Measurements from ENCODE around the gene ONECUT1. TPM values are rescaled to one million over a fixed set of nuclear protein-coding genes. Genes with fewer than 3 reads are reported as not detected.

ONECUT1 gene
- total RNA-seq, 1 experiment from 2014 or later = 35.9 TPM

DNA sequence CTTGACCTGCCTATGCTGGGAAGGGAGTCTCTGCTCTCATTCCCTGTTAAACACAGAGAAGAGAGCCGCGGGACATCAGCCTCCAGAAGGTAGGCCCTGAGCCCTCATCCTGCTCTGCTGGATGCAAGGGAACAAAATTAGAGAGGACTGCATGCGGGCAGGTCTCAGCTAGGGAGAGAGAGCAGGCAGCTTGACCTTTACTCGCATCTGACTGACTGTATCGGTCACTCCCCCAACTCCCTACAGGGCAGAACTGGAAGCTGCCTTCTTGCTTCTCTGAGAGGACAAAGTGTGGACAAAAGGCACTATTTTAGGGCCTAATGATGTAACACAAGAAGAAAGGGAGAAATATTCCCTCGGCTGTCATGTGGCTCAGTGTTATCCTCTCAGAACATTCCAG lies 72.2 kb downstream of the ONECUT1 start (continued):
- TF ChIP-seq, protein P1, sequence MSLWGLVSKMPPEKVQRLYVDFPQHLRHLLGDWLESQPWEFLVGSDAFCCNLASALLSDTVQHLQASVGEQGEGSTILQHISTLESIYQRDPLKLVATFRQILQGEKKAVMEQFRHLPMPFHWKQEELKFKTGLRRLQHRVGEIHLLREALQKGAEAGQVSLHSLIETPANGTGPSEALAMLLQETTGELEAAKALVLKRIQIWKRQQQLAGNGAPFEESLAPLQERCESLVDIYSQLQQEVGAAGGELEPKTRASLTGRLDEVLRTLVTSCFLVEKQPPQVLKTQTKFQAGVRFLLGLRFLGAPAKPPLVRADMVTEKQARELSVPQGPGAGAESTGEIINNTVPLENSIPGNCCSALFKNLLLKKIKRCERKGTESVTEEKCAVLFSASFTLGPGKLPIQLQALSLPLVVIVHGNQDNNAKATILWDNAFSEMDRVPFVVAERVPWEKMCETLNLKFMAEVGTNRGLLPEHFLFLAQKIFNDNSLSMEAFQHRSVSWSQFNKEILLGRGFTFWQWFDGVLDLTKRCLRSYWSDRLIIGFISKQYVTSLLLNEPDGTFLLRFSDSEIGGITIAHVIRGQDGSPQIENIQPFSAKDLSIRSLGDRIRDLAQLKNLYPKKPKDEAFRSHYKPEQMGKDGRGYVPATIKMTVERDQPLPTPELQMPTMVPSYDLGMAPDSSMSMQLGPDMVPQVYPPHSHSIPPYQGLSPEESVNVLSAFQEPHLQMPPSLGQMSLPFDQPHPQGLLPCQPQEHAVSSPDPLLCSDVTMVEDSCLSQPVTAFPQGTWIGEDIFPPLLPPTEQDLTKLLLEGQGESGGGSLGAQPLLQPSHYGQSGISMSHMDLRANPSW (CRISPR knock-in tag; conservative IDR thresholded peaks at IDR 0.05; ENCODE audit: low read depth) = no peak

DNA sequence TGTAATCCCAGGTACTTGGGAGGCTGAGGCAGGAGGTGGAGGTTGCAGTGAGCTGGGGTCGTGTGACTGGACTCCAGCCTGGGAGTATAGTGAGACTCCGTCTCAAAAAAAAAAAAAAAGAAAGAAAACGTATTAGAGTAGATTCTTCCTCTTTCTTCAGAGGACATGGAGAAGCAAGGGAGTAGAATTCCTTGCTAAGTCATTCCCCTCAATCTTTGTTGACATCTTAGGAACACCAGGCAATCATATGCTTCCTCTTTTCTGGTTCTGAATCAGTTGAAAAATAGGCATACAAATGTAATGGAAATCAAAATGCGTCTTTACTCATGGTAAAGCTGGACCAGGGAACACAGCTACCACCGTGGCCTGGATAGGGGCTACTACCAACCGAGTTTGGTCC lies 72.7 kb downstream of the ONECUT1 start:
- Mint-ChIP-seq H3K4me1 (peaks cover 8% of the 10 kb centered on the region), H3K4me3 (no peak overlapping the region), H3K27me3 (ENCODE audit: low read depth) (no peaks in the 10 kb centered on the region; the same call in 1 of the 2 replicates), H3K27ac (no peak overlapping the region), H3K36me3 (no peaks in the 10 kb centered on the region), H3K9me3 (no peaks in the 10 kb centered on the region)
- ChIA-PET CTCF (interaction anchor here (0.8 to 1.0 kb wide), 3 partner anchors 18 to 500 kb away, joined by 3 to 8 read pairs (median 3); no protein-coding TSS in a partner anchor), POLR2A (no interaction called here)
- no peak for TF ChIP-seq RORB (CRISPR knock-in tag; IDR thresholded peaks at IDR 0.05)
- no peak for TF ChIP-seq PRRX2 (CRISPR knock-in tag; IDR thresholded peaks at IDR 0.05)
- no peak for TF ChIP-seq GRHL2 (CRISPR knock-in tag; IDR thresholded peaks at IDR 0.05; ENCODE audit: insufficient replicate concordance, severe bottlenecking)
- TF ChIP-seq ZNF671 (CRISPR knock-in tag; IDR thresholded peaks at IDR 0.05) = no peak
- no peak for TF ChIP-seq CBFB (CRISPR knock-in tag; IDR thresholded peaks at IDR 0.05; ENCODE audit: low read depth)
- TF ChIP-seq, protein P2, sequence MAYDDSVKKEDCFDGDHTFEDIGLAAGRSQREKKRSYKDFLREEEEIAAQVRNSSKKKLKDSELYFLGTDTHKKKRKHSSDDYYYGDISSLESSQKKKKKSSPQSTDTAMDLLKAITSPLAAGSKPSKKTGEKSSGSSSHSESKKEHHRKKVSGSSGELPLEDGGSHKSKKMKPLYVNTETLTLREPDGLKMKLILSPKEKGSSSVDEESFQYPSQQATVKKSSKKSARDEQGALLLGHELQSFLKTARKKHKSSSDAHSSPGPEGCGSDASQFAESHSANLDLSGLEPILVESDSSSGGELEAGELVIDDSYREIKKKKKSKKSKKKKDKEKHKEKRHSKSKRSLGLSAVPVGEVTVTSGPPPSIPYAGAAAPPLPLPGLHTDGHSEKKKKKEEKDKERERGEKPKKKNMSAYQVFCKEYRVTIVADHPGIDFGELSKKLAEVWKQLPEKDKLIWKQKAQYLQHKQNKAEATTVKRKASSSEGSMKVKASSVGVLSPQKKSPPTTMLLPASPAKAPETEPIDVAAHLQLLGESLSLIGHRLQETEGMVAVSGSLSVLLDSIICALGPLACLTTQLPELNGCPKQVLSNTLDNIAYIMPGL (CRISPR knock-in tag; IDR thresholded peaks at IDR 0.05) = no peak
- TF ChIP-seq, protein P3, sequence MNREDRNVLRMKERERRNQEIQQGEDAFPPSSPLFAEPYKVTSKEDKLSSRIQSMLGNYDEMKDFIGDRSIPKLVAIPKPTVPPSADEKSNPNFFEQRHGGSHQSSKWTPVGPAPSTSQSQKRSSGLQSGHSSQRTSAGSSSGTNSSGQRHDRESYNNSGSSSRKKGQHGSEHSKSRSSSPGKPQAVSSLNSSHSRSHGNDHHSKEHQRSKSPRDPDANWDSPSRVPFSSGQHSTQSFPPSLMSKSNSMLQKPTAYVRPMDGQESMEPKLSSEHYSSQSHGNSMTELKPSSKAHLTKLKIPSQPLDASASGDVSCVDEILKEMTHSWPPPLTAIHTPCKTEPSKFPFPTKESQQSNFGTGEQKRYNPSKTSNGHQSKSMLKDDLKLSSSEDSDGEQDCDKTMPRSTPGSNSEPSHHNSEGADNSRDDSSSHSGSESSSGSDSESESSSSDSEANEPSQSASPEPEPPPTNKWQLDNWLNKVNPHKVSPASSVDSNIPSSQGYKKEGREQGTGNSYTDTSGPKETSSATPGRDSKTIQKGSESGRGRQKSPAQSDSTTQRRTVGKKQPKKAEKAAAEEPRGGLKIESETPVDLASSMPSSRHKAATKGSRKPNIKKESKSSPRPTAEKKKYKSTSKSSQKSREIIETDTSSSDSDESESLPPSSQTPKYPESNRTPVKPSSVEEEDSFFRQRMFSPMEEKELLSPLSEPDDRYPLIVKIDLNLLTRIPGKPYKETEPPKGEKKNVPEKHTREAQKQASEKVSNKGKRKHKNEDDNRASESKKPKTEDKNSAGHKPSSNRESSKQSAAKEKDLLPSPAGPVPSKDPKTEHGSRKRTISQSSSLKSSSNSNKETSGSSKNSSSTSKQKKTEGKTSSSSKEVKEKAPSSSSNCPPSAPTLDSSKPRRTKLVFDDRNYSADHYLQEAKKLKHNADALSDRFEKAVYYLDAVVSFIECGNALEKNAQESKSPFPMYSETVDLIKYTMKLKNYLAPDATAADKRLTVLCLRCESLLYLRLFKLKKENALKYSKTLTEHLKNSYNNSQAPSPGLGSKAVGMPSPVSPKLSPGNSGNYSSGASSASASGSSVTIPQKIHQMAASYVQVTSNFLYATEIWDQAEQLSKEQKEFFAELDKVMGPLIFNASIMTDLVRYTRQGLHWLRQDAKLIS (CRISPR knock-in tag; IDR thresholded peaks at IDR 0.05; ENCODE audit: borderline replicate concordance) = no peak
- TF ChIP-seq ZNF263 (CRISPR knock-in tag; IDR thresholded peaks at IDR 0.05; ENCODE audit: low read depth) = no peak
- no peak for TF ChIP-seq ZNF232 (CRISPR knock-in tag; IDR thresholded peaks at IDR 0.05)
- TF ChIP-seq SP1 (CRISPR knock-in tag; conservative IDR thresholded peaks at IDR 0.05) = no peak
- DNase-seq (ENCODE audit: low spot score) (no peak), ATAC-seq (no peak)

DNA sequence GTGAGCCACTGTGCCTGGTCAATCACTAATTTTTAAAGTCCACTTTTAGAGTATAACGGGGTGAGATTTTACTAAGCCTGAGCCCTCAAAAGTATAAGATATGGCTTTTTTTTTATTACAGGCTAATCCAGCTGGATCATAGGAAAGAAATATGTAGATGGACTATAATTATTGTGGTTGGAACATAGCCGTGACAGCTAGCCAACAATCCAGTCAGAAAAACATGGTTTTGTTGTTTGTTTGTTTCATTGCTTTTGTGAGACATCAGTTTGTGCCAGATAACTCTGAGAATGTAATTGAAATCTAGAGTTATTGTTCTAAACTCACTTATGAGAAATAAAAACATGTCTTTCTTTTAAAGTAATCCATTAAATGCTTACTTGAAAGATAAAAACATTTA lies 73.6 kb downstream of the ONECUT1 start:
- ATAC-seq = no peak
- Mint-ChIP-seq H3K27me3 (ENCODE audit: low read depth) (no peaks in the 10 kb centered on the region; the same call in 1 of the 2 replicates), H3K27ac (no peak overlapping the region), H3K9me3 (no peaks in the 10 kb centered on the region), H3K4me1 (peaks cover 8% of the 10 kb centered on the region), H3K4me3 (no peak overlapping the region), H3K36me3 (no peaks in the 10 kb centered on the region)
- CTCF ChIA-PET = no interaction called here
- DNase-seq (ENCODE audit: low spot score) = no peak
- POLR2A ChIA-PET = no interaction called here
- TF ChIP-seq, protein P4, sequence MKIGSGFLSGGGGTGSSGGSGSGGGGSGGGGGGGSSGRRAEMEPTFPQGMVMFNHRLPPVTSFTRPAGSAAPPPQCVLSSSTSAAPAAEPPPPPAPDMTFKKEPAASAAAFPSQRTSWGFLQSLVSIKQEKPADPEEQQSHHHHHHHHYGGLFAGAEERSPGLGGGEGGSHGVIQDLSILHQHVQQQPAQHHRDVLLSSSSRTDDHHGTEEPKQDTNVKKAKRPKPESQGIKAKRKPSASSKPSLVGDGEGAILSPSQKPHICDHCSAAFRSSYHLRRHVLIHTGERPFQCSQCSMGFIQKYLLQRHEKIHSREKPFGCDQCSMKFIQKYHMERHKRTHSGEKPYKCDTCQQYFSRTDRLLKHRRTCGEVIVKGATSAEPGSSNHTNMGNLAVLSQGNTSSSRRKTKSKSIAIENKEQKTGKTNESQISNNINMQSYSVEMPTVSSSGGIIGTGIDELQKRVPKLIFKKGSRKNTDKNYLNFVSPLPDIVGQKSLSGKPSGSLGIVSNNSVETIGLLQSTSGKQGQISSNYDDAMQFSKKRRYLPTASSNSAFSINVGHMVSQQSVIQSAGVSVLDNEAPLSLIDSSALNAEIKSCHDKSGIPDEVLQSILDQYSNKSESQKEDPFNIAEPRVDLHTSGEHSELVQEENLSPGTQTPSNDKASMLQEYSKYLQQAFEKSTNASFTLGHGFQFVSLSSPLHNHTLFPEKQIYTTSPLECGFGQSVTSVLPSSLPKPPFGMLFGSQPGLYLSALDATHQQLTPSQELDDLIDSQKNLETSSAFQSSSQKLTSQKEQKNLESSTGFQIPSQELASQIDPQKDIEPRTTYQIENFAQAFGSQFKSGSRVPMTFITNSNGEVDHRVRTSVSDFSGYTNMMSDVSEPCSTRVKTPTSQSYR (CRISPR knock-in tag; IDR thresholded peaks at IDR 0.05) = no peak
- TF ChIP-seq, protein P5, sequence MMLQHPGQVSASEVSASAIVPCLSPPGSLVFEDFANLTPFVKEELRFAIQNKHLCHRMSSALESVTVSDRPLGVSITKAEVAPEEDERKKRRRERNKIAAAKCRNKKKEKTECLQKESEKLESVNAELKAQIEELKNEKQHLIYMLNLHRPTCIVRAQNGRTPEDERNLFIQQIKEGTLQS (CRISPR knock-in tag; conservative IDR thresholded peaks at IDR 0.05) = no peak
- TF ChIP-seq ATF1 (CRISPR knock-in tag; IDR thresholded peaks at IDR 0.05) (no peak), ZNF423 (CRISPR knock-in tag; IDR thresholded peaks at IDR 0.05) (no peak), RELA (CRISPR knock-in tag; IDR thresholded peaks at IDR 0.05; ENCODE audit: borderline replicate concordance) (no peak), NR1H2 (CRISPR knock-in tag; IDR thresholded peaks at IDR 0.05) (no peak), IRF2 (CRISPR knock-in tag; IDR thresholded peaks at IDR 0.05; ENCODE audit: borderline replicate concordance, low read depth) (no peak), ZNF396 (CRISPR knock-in tag; IDR thresholded peaks at IDR 0.05; ENCODE audit: borderline replicate concordance) (no peak)
- TF ChIP-seq, protein P6, sequence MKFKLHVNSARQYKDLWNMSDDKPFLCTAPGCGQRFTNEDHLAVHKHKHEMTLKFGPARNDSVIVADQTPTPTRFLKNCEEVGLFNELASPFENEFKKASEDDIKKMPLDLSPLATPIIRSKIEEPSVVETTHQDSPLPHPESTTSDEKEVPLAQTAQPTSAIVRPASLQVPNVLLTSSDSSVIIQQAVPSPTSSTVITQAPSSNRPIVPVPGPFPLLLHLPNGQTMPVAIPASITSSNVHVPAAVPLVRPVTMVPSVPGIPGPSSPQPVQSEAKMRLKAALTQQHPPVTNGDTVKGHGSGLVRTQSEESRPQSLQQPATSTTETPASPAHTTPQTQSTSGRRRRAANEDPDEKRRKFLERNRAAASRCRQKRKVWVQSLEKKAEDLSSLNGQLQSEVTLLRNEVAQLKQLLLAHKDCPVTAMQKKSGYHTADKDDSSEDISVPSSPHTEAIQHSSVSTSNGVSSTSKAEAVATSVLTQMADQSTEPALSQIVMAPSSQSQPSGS (CRISPR knock-in tag; IDR thresholded peaks at IDR 0.05; ENCODE audit: borderline replicate concordance, low read depth) = no peak
- TF ChIP-seq, protein P7, sequence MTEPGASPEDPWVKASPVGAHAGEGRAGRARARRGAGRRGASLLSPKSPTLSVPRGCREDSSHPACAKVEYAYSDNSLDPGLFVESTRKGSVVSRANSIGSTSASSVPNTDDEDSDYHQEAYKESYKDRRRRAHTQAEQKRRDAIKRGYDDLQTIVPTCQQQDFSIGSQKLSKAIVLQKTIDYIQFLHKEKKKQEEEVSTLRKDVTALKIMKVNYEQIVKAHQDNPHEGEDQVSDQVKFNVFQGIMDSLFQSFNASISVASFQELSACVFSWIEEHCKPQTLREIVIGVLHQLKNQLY (CRISPR knock-in tag; IDR thresholded peaks at IDR 0.05) = no peak
